Glomerular endothelial cell (primary cell): ENCODE data around the gene GARRE1. TPM values are rescaled to one million over a fixed set of nuclear protein-coding genes. Genes with fewer than 3 reads are reported as not detected.

Experiments
- DNase-seq: peaks from one replicate; pipeline ENCODE4 v3.0.0-alpha.2; 2011; ENCODE audit warnings: low read depth, low spot score; ENCODE audit errors: extremely low read depth
- total RNA-seq: library from RNA; depleted of rRNA; stranded (reverse); fragments of >200 nt; gene quantifications from 2 replicates; pipeline ENCODE4 v1.2.3, GENCODE V29; 2015

GARRE1 gene
- total RNA-seq, 1 donor from 2014 or later = 43.9 TPM

DNA sequence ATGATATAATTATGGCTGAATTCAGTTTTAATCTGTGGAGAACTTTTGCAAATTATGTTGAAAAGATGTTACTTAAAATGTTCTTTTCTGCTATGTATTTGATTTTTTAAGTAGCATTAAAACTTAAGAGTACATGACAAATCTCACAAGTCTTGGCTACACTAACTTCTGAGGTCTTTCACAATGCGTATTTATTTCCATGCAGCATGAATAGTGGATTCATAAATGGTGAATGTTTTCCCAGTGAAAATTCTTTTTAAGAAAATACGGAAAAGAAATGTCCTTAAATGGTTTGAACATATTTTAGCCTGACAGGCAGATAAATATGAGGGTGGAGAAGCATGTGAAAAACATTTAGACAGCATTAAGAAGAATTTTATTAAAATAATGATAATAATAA, 30.2 kb downstream of the GARRE1 start:
- DNase-seq = no peak

DNA sequence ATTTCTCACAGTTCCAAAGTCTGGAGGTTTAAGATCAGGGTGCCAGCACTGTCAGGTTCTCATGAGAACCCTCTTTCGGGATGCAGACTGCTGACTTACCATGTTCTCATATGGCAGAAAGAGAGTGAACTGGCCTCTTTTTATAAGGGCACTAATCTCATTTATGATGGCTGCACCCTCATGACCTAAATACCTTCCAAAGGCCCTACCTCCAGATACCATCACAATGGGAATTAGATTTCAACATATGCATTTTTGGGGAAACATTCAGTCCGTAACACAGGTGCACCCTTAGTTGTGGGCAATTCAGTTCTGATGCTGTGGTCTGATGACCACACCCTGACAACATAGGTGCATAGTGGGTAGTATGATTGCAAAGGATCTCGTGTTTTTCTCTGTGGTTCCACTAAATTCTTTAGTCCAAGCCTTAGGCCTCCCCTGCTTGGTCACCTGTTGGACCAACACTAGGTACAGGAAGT, 33.3 kb downstream of the GARRE1 start:
- DNase-seq = no peak

DNA sequence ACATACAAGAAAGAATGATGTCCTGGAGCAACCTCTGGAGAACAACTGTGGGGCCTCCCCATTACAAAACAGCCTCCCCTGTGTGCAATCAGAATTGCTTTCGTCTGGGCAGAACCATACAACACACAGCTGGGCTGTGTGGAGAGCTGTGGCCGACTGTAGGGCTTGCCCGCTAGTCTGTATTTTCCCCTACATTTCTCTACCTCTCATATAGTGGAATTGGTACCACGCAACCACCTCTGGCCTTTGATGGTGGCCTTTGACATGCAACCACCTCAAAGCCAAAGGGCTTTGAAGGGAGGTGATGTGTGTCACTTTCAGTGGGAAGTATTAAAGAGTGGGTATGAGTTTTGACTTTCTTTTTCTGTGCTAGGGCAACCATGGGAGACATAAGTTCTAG, 34.0 kb downstream of the GARRE1 start:
- DNase-seq = no peak

DNA sequence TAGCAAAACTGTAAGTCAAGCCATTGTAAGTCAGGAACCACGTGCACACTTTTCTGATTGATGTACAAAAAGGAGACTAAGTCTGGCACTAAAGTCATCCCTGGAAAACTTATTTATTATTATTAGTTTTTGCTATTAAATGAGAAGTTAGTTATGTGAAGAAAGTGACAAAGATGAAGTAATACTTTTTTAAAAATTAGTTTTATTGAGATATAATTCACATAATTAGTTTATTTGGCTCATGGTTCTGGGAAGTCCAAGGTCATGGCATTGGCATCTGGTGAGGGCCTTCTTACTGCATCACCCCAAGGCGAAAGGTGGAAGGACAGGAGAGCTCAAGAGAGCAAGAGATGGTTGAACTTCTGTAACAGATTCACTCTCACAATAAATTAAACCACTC, 36.9 kb downstream of the GARRE1 start:
- DNase-seq = no peak

DNA sequence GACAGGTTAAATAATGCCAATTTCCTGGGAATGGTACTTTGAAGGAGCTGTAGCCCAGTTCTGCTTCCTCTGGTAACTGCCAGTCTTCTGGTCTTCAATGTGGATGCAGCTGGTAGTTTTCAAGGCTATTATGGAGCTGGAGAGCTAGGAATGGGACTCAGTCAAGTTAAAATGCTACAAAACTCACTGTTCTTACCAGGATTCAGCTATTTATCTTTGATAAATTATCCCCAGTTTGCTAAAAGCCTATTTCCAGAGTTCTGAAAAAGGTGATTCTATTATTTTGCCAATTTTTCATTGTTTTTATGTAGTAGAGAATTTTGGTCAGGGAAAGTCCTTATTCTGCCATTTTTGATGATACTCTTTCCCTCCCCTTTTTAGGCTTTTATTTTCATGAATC, 40.7 kb downstream of the GARRE1 start:
- no peak for DNase-seq

DNA sequence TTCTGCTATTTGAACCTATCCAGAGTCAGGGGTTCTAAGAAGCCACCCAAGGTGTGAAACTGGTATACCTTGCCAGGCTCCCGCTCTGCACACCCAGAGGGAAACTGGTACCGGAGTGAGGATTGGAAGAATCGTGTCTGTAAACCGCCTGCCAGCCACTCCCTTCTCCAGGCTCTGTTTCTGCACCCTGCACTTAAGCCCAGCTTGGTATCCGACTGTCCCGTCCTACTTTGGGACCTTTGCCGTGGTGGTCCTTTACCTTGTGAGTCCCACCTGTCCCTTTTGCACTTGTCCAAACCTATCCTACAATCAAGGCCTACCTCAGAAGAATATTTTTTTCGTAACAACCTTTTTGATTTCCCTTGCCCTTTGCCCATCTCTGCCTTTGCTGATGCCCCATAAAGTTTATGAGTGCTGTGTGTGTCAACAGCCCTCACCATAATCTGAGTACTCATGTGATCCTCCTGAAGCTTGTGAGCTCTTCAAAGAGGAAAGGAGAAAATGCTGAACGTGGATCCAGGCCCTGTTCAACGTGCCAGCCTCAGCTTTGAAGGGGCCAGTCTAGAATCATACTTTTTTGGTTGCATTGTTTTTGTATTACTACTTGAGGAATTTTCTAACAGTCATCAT, 44.7 kb downstream of the GARRE1 start:
- DNase-seq = no peak

DNA sequence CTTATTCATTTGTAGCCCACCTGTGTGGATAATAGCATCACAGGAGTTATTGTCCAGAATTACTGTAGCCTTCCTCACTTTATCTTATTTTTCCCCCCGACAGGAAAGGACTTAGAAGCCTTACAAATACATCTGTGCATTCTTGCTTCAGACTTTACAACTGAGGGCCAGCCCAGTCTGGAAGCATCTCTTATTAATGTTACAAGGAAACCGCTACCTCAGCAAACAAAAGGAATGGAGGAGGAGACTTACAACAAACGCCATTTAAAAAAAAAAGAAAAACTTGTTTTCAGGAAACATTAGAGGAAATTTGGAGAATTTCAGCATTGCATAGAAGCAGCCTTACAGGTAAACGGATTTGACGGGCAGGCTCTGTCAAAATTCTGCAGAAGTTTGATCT, 45.2 kb downstream of the GARRE1 start:
- DNase-seq = no peak

DNA sequence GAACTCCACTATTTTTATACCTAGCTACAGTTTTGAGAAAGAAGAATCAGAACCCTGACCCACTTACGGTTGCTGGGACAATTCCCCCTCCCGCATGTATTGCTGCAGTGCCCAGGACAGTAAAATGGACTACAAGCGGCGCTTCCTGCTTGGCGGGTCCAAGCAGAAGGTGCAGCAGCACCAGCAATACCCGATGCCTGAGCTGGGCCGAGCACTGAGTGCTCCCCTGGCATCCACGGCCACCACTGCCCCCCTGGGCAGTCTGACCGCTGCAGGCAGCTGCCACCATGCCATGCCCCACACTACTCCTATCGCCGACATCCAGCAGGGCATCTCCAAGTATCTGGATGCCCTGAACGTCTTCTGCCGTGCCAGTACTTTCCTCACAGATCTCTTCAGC, 46.0 kb downstream of the GARRE1 start:
- DNase-seq = no peak

DNA sequence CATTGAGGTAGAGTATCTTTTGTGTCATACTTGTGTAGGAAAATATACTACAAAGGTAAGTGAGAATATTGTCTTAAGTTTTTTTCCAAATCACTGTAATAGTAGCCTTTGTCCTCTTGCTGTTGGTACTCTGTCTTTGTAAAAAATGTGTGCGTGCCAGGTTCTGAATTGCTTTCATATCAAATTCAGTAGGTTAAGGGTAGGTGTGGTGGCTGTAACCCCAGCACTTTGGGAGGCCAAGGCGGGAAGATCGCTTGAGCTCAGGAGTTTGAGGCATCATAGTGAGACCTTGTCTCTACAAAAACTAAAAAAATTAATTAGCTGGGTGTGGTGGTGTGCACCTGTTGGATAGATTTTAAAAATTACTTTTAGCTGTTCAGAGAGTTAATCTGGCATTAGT, 46.6 kb downstream of the GARRE1 start:
- no peak for DNase-seq

Other genes with a start within 250 kb of the GARRE1 start
- gene LSM14A, start 82.0 kb upstream of the GARRE1 start, total RNA-seq = 69.4 and 86.3 TPM in 2 replicates
- gene GPI, start 110.6 kb downstream of the GARRE1 start, total RNA-seq = 291 and 335 TPM in 2 replicates
- gene PDCD2L, start 149.8 kb downstream of the GARRE1 start, total RNA-seq = 11.7 and 15.2 TPM in 2 replicates
- gene UBA2, start 173.8 kb downstream of the GARRE1 start, total RNA-seq = 53.4 and 69.0 TPM in 2 replicates
- 18.3 and 20.6 TPM in 2 replicates for gene WTIP, start 227.2 kb downstream of the GARRE1 start, total RNA-seq